HG02981 (cell line): ENCODE results near the gene NEB.
A peak's percentile ranks its signal among the peaks of the same experiment; 100 is the strongest.
"Not testable (repeated sequence)": the region's sequence is repeated elsewhere in the genome, so short reads cannot be mapped to it uniquely, and the experiment has no call there.

Experiments
- ATAC-seq: cut with Tn5 transposase; IDR thresholded peaks from one replicate; pipeline ENCODE4 v1.9.1; 2021; ENCODE audit warnings: mild to moderate bottlenecking, moderate library complexity; ENCODE audit not compliant: unreplicated experiment

The NEB gene

GRCh38 chr2:151761687-151762086, 27.4 kb upstream of the NEB start:
- no peak for ATAC-seq

DNA sequence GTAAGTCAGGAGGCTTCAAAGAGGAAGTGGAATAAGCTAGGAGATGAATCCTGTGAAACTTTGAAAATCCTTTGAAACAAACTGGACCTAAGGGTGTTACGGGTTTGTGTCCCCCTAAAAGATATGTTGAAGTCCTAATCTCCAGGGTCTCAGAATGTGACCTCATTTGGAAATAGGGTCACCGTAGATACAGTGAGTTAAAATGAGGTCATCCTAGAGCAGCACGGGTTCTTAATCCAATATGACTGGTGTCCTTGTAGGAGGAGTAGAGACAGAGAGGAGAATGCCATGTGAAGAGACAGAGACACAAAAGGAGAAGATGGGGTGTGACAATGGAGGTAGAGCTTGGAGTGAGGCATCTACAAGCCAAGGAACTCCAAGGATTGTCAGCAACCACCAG, 26.9 kb upstream of the NEB start:
- no peak for ATAC-seq

DNA sequence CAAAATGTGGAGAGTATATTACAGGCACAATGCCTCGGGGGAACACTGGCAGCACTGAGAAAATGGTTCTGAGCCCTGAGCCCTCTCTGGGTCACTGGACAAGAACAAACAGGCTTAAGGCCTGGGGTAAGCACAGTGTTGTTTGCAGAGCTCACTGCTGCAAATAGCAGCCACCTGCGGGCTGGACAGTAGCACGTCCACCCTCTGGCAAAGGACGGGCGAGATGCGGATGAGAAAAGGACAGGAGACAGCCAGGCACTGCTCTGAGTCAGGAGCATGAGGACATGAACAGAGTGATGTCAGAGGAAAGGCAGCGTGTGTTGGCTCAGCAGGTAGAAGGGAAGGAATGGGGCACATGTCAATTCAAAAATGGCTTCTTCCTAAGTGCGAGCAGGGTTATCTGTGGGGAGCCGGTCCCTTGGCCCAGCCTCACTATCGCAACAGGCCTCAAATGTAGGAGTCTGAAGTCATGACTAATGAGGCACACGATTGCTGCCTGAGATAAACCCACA, 25.9 kb upstream of the NEB start:
- ATAC-seq: no peak

DNA sequence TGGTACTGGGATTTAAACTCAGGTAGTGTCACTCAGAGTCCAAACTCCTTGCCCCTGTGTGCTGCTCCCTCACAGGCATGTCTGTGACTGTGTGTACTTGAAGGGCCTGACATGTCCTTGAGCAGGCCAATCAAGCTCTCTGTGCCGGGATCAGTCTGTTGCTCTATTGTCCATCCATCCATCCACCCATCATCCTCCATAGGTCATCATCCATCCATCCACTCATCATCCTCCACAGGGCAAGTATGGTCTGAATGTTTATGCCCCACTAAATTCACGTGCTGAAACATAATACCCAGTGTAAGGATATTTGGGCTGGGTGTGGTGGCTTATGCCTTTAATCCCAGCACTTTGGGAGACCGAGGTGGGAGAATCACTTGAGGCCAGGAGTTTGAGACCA, 24.5 kb upstream of the NEB start:
- ATAC-seq: no peak

DNA sequence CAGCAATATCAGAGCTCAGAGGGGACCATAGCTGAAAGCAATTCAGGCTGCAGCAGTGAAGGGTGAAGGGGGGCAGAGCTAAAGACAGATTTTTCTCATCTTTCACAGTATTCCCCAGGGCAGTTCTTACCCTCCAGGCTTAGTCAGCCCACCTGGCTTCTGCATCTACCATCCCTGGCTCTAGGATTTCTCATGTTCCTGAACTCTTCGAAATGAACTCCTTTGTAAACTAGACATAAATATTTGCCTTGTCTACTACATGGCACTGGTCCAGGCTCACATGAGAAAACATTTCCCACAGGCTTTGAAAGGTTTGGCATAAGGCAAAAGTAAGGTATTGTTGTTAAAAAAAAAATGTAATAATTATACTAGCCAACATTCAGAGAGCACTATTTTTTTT, 23.6 kb upstream of the NEB start:
- no peak for ATAC-seq

- no peak for ATAC-seq
Measured at GRCh38 chr2:151756820-151757219, 22.5 kb upstream of the NEB start.

DNA sequence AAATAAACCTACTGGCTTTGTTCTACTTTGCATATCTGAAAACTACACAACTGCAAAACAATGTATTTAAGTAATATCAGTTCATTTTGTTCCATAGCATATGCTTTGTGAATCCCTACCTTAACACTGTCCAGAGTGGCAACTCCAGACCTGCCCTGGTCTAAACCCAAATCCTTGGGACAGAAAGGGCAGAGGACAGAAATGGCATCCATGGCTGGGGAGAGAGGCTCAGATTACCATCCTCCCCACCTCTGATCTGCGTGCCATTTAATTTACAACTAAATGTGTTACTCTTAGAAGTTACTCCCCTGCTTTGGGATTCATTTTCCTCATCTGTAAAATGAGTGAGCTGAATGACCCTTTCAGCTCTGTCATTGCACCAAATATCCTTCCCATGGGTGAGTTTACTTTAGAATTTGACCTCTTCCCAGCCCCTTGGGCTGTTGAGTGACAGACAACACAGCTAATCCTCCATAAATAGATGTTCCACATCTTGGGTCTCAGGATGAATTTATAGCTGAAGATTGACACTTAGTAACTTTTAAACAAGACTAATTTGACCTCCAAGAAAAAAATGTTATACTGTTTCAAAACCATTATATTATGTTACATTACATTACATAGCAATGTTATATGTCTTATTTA, 20.1 kb upstream of the NEB start:
- no peak for ATAC-seq

- ATAC-seq: no peak
Measured at GRCh38 chr2:151753540-151753939, 19.3 kb upstream of the NEB start.

DNA sequence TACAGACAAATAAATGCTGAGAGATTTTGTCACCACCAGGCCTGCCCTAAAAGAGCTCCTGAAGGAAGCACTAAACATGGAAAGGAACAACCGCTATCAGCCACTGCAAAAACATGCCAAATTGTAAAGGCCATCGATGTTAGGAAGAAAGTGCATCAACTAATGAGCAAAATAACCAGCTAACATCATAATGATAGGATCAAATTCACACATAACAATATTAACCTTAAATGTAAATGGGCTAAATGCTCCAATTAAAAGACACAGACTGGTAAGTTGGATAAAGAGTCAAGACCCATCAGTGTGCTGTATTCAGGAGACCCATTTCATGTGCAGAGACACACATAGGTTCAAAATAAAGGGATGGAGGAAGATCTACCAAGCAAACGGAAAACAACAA, 11.0 kb upstream of the NEB start:
- ATAC-seq: not testable (repeated sequence)

DNA sequence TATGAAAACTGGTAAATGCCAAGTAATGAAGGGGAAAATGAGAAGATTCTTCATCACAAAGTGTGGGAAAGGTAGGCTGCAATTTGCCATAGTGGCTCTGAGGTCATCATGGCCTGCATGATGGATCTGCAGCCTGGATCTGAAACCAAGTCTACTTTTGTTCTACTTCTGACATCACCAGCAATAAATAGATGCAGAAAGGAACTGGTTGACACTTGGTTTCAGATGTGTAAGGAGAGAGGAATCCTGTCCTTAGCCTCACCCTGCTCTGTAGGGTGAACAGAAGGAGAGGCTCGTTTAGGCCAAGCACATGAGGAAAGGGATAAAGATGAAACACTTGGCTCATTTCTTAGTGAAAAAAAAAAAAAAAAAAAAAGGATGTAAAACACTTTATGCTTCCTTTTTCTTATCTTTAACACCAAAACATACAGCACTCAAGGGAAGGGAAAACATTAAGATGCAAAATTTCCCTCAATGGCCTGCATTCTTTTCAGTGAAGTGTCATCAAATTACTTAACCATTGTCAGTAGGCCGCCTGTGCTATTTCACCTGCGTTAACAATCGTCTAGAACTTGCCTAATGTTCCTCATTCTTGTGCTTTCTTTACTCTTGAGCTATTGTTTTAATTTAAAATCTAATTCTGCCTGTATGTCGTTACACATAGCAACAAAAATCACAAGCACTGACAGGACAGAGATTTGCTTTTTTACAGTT, 3.9 kb downstream of the NEB start:
- peak; percentile 53 for ATAC-seq

DNA sequence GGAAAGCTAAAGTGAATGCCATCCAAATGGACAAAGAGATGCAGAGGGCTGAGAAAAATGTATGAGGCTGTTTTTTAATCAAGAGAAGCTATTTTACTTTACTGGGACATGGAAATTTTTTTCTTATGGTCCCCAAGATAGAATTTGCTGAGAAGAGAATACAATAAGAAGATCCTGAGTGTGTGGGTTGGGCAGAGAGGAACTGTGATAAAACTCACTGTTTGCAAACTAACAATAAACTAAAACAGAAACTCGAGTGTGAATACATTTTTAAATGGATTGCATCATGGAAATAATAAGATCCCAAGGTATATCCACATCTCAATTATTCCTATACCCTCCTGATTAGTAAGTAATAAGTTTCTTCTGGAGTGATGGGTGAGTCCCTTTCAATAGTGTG, 4.4 kb downstream of the NEB start:
- ATAC-seq: no peak

GRCh38 chr2:151729415-151729811, 4.9 kb downstream of the NEB start:
- no peak for ATAC-seq

DNA sequence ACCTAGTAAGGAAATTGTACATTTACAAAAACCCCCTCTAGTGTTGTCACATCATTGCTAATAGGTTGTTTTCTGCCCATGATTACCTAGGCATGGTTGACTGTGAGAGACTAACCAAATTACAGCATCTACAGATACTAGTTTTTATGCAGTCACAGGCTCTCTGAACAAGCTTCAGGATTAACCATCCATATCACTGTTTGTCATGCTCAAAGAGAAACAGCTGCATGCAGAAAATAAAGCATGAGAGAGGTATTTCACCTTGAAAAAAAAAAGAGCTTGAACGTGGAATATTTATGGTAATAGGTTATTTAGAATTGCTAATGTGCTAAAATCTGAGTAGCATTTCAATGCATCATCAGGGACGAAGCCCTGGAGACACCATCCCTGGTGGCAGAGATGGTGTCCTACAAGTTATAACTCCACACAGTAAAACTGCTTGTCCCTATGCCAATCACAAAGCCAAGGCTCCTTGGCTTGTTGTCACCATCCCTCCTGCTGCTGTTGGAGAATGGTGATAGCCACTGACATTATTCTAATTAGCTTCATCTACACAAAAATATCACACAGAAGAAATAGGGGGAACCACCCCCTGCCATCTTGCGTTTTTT, 5.4 kb downstream of the NEB start:
- peak; percentile 56 for ATAC-seq

GRCh38 chr2:151727593-151728552, 6.4 kb downstream of the NEB start:
- no peak for ATAC-seq

DNA sequence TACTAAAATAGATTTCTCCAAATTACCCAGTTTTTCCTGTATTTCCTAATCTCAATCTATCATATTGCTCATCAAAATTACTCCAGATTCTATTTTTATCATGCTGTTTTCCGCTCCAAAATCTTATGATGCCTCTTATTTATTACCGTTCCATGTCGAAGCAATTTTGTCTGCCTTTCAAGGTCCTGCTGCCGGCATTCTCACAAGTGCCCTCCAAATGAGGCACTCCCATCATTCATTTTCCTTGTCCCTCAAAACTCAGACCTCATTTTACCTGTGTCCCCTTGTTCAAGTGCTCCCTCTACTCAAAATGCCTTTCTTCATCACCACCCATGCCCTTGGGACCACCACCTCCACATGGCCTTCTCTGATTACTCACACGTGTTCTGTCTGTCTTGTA, 13.1 kb downstream of the NEB start:
- no peak for ATAC-seq

DNA sequence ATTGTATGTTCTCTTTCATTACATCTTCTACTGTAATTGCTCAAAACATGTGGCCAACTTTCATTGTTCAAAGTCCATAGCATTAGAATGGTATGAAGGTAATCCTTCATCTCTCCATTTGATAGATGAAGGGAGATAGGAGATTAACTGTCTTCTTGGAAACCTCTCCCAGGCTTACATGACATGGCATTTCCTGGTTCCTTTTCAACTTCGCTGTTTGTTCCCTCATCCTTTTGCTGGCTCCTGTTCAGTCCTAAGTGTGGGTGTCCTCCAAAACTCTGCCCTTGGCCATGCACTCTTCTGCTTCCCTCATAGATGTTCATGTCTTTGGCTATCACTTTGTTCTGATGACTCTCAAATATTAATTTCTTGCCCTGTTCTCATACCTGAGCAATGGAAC, 13.8 kb downstream of the NEB start:
- ATAC-seq: no peak

- no peak for ATAC-seq
Measured at GRCh38 chr2:151718796-151719195, 15.5 kb downstream of the NEB start.

- no peak for ATAC-seq
Measured at GRCh38 chr2:151718247-151718646, 16.0 kb downstream of the NEB start.

- no peak for ATAC-seq
Measured at GRCh38 chr2:151716721-151717120, 17.6 kb downstream of the NEB start.

DNA sequence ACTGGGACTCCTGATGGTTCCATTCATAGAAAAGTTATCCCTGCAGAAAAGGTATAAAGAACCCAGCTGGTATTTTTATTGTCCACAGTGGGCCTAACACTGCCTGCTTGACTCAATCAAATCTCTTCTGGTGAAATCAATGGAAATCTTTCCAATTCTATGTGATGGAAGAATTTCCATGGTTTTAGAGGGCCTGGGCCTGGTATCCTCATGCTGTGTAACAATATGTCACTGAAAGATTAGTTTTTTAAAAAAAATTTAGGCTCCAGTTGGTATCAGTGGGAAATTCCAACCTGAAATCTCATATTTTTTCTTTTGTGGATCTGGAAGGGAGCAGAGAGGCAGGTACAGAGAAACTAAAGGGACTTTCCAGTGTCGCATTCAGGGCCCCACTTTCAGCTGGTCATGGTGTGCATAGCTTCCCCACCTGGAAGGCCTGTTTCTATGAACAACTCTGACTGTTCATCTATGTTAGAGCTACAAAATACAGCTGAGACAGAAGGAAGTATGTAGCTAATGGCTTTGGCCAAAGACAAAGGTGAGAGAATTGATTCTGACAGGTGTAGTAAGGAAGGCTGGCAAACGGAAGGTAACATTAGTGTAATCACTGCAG, 20.9 kb downstream of the NEB start:
- no peak for ATAC-seq

- no peak for ATAC-seq
Measured at GRCh38 chr2:151711025-151711424, 23.3 kb downstream of the NEB start.
